Suppressor macrophage treated with lipopolysaccharide for 1 hour (primary cell): ENCODE results near the gene ATP8A2.
A peak's percentile ranks its signal among the peaks of the same experiment; 100 is the strongest.

ENCODE experiments used
- DNase-seq, 3 donors: peaks; one replicate each; pipeline ENCODE4 v3.0.0-alpha.2; 2020 to 2022

Gene ATP8A2

DNA sequence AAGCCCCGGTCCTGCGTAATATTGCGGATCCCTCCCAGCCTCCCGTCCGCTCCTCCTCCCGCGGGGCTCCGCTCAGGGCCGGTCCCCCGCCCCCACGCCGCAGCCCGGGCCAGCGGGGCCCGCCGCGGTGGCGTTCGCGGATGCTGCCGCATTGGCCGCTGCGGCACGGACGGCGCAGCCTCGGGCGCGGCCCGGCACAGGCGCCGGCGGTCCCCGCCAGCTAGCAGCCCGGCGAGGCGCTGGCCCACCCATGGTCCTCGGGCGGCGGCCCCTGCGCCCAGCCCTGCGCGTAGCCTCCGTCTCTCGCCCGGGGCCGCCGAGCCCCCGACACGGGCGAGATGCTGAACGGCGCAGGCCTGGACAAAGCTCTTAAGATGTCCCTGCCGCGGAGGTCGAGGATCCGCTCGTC, at the start of gene ATP8A2:
Gene ATP8A2, plus strand, starts transcription at position 100 of the 409 bp plus-strand sequence. Its CDS starts 239 bp downstream, at position 339.
- DNase-seq: peak in 2 of 3 donors; percentile 8 to 21

DNA sequence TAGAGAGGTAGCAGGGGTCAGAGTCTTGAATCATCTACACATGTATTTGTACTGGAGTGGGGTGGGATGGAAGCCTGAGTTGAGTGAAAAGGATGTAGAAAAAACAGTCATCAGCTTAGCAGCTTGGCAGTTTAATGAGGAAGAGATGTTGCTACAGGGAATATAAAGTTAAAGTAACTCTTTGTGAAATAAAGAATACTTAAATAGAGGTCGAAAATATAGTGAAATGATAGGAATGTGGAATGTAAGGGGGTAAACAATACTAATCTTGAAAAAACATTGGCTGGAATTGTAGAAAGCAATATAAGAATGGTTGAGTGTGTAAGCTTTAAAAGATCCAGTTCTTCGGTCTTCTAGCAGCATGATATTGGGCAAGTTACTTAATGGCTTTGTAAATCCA, 47.7 kb upstream of the ATP8A2 start:
- no peak for DNase-seq

DNA sequence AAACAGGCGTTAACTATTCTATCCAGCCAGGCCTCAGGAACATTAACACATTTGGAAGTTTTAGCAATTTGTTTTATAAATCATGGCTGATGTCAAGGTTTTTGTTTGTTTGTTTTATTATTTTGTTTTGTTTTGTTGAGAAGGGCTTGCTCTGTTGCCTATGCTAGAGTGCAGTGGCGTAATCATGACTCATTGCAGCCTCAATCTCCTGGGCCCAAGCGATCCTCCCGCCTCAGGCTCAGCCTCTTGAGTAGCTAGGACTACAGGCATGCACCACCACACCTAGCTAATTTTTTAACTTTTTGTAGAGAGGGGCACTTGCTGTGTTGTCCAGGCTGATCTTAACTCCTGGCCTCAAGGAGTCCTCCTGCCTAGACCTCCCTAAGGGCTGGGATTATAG, 42.1 kb upstream of the ATP8A2 start:
- peak in 2 of 3 donors; percentile 7 to 12 for DNase-seq

GRCh38 chr13:25330541-25330940, 41.2 kb upstream of the ATP8A2 start:
- DNase-seq: no peak

DNA sequence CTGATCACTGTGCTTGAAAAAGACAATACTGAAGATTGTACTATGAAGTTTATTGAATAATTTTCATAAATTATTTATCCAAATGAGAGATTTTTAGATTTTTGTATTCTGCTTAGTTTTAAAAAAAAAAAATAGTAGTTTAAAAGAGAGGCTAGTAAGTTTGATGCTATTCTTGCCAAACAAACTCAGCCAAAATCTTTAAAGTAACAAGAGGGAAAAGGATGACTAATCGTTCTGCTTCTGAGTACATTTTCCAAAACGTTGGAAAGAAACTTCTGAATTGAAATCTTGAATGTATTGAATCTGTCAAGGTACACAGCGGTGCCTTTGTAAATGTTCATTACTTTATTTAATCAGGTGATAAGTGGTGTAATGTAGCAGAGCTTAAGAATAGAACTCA, 35.9 kb upstream of the ATP8A2 start:
- no peak for DNase-seq

DNA sequence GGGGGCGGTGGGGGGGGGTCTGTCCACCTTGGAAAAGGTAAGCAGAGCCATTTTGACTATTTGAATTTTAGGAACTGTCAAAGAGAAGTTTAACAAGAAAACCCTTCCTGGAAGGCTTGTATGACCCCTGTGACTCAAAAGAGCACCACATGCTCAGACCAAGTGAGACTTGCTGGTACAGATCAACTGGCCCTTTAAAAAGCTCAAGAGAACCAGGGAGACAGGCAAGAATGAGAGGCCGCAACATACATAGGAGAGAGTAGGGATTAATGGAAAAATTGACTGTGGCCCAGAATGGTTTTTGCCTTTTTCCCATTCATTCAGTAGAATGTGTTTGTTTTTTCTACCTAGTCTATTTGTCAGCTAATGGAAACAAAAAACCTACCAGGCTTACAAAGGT, 26.2 kb upstream of the ATP8A2 start:
- DNase-seq: no peak

GRCh38 chr13:25347151-25347550, 24.6 kb upstream of the ATP8A2 start:
- DNase-seq: no peak

DNA sequence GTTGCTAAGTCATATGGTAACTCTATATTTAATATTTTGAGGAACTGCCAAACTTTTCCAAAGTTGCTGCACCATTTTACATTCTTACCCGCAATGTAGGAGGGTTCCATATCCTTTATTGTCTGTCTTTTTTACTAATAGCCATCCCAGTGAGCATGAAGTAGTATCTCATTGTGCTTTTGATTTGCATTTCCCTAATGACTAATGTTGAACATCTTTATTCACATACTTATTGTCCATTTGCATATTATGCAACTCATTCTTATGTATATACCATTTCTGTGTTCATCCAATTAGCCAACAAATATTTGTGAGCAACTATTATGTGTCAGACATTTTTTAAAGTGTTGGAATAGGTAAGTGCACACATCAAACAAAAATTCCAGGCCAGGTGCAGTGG, 20.4 kb upstream of the ATP8A2 start:
- DNase-seq: no peak

GRCh38 chr13:25352230-25352629, 19.5 kb upstream of the ATP8A2 start:
- DNase-seq: no peak

DNA sequence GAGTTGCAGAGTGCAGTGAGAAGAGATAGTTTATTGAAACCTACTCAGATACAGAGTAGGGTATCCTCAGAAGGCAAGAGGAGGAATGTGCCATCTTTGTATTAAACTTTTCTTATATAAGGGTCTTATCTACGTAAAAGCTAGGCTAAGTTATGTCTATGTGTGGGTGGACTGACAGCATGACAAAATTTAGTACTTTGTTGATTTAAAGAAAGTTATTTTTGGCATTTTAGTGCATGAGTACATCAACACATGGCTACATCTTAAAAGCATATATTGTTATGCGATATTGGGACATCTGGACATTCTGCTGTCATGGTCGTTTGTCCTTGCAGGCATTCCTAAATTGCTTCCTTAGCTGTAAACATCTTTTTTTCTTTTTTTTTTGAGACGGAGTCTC, 19.0 kb upstream of the ATP8A2 start:
- no peak for DNase-seq

DNA sequence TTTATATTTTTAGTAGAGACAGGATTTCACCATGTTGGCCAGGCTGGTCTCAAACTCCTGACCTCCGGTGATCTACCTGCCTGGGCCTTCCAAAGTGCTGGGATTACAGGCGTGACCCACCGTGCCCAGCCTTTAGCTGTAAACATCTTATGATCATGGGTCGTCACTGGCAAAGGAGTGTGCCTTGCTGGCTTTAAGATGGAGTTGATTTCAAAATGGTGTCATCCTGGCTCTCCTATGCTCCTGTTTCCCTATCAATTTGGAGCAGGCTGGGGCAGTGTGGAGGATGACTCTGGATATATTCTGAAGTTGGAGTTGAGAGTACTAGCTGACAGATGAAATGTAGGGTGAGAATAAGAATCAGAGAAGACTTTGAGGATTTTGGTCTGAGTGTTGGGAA, 18.4 kb upstream of the ATP8A2 start:
- no peak for DNase-seq

DNA sequence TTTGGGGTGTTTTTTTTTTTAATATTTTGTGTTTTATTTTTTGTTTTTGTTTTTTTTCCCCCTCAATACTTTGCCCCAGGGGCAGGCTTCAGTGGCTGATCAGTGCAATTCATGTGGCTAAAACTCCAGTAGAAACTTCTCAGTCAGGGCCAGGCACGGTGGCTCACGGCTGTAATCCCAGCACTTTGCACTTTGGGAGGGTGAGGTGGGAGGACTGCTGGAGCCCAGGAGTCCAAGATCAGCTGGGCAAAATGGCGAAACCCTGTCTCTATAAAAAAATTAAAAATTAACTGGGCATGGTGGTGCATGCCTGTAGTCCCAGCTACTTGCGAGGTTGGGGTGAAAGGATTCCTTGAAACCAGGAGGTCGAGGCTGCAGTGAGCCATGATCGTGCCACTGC, 17.4 kb upstream of the ATP8A2 start:
- DNase-seq: no peak

GRCh38 chr13:25360443-25360842, 11.3 kb upstream of the ATP8A2 start:
- DNase-seq: peak in 1 of 3 donors; percentile 17

DNA sequence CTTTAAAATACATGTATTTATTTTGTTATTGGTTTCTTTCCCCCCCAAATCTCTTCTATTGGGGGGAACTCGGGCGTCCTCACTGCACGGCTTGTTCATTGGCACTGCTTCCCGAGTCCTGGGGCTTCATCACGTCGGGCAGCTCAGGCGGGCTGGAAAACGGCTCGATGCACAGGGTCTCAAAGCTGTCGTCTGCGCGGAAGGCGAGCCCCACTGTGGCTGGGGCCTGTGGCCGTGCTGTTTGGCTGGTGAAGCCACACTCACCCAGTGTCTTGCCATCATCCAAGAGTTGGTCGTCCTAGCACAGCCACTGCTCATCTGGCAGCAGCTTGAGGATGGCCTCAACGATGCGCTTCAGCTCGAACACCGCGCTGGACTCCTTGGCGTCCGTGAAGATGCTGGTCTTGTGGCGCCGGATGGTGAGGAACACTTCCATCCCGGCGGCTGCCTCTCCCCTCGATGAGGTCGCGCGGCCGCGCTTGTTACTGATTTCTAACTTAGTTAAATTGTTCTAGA, 6.0 kb upstream of the ATP8A2 start:
- no peak for DNase-seq

GRCh38 chr13:25371158-25371874, 458 bp upstream of the ATP8A2 start:
- DNase-seq: no peak

DNA sequence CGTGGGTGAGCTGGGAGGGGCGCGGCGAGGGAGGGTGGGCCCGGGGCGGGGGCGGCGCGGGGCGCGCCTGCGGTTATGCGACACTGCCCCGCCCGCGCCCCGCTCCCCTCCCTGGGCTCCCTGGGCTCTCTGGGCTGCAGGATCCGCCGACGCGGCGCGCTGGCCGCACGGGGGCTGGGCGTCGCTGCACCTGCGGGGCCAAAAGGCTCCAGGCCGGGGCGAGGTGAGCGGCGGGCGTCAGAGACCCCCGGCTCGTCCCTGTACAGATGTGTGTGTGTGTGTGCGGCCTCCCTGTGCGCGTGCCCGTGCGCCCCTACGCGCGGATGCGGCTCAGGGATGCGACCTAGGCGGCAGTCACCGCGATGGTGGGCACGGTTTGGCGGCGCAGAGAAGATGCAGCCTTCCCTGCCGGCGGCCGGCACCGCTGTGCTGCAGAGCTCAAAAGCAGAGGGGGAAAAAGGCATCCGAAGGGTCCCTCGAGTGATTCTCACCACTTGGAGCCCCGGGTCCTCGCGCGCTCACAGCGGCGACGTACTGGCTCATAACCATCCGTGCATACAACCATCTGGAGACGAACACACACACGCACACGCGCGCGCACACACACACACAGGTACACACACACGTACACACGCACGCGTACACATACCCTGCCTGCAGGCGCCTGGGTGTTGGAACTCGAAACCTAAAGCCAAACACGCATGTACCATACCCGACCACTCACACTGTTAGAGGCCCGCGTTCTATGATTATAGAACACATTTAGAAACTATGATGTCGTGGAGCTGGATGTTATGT, 709 bp downstream of the ATP8A2 start:
- DNase-seq: no peak

DNA sequence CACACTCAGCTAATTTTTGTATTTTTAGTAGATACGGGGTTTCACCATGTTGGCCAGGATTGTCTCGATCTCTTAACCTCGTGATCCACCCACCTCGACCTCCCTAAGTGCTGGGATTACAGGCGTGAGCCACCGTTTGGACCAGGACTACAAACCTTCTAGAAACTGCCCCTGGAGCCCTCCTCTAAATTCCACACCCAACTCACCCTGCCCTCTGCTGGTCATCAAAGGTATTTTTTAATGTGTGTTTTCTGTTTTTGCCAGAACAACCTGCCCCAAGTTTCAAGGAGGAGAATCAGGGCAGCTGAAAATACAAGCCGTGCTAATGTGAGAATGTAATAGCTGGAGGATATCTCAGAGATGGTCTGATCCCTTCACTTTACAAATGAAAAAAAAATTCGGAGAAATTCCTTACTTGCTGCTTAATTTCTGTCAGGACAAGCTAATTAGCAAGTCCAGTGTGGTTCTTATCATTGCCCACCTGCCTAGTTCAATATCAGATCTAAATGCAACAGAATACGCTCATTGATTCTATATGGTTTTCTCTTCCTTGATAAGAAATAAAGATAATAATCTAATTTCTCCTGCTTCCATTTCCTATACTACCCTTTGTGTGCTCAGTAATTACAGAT, 4.1 kb downstream of the ATP8A2 start:
- peak; percentile 46 to 67 (median 54) for DNase-seq

DNA sequence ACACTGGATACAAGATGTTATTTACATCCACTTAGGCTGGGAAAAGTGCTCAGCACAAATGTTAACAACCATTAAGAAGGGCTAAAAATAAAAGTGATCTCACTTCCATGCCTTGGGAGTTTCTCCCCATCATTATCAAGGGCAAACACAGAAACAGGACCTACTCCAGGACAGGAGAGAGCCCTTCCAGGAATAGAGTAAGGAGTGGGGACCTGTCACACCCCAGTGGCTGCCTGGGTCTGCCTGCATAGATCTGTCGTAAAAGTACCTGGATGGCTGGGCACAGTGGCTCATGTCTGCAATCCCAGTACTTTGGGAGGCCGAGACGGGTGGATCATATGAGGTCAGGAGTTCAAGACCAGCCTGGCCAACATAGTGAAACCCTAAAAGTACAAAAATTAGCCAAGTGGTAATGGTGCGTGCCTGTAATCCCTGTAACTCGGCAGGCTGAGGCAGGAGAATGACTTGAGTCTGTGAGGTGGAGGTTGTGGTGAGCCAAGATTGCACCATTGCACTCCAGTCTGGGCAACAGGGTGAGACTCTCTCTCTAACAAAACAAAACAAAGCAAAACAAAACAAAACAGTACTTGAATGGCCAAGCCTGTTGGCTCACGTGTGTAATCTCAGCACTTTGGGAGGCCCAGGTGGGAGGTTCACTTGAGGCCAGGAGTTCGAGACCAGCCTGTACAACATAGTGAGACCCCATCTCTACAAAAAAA, 5.6 kb downstream of the ATP8A2 start:
- DNase-seq: no peak

GRCh38 chr13:25378528-25378927, 6.8 kb downstream of the ATP8A2 start:
- DNase-seq: no peak

- DNase-seq: no peak
These were observed 7.2 kb downstream of the ATP8A2 start for GRCh38 chr13:25379011-25379410.

DNA sequence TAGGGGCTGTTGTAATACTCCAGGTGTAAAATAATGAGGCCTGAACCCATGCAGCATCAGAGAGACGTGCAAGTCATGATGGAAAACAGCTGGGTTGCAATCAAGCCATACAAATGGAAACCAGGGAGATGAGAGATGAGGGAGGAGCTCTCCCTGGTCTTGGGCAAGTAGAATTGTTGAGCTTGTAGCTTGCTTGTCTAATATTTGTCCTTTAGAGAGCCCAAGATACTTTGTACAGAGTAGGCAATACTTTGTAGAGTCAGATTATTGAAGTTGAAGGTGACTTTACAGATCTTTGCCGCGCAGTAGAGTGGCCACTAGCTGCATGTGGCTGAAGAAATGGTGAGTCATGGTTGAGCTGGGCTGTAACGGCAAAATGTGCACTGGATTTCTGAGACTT, 8.3 kb downstream of the ATP8A2 start:
- no peak for DNase-seq

DNA sequence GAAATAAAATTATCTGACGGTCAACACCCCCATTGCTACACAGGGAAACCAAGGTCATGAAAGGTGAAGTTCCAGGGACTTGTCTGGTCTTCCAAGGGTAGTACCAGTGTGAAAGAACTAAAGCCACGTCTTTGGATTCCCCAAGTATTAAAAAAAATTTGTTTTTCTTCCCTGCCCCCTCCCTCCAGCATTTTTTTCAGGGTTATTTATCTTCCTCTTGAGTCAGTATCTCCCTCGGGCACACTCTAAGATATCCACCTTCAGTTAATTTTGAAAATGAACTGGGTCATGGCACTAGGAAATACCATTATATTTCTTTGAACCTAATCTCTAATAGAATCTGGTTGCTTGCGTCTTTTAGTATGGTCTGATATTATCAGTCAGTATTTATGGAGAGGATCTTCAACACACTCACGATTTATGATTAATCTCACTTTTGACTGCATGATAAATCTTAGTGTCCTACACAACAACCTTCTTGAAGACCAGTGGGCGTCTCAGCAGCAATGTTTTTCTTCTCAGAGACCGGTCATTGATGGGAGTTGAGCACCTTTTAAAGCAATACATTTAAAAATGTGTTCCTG, 9.1 kb downstream of the ATP8A2 start:
- DNase-seq: no peak
